ENCODE measurements around the gene TRPV4.
"Not testable (repeated sequence)": the region's sequence is repeated elsewhere in the genome, so short reads cannot be mapped to it uniquely, and the experiment has no call there.

TRPV4 gene

GRCh38 chr12:109833307-109834189, at the start of gene TRPV4:
Gene TRPV4, minus strand, starts transcription at chr12:109833398. Its CDS starts 18,602 bp downstream, at chr12:109814796.
- no peak for DNase-seq

GRCh38 chr12:109881752-109882151, 48.6 kb upstream of the TRPV4 start:
- no peak for DNase-seq

GRCh38 chr12:109880938-109881337, 47.7 kb upstream of the TRPV4 start:
- no peak for DNase-seq

DNA sequence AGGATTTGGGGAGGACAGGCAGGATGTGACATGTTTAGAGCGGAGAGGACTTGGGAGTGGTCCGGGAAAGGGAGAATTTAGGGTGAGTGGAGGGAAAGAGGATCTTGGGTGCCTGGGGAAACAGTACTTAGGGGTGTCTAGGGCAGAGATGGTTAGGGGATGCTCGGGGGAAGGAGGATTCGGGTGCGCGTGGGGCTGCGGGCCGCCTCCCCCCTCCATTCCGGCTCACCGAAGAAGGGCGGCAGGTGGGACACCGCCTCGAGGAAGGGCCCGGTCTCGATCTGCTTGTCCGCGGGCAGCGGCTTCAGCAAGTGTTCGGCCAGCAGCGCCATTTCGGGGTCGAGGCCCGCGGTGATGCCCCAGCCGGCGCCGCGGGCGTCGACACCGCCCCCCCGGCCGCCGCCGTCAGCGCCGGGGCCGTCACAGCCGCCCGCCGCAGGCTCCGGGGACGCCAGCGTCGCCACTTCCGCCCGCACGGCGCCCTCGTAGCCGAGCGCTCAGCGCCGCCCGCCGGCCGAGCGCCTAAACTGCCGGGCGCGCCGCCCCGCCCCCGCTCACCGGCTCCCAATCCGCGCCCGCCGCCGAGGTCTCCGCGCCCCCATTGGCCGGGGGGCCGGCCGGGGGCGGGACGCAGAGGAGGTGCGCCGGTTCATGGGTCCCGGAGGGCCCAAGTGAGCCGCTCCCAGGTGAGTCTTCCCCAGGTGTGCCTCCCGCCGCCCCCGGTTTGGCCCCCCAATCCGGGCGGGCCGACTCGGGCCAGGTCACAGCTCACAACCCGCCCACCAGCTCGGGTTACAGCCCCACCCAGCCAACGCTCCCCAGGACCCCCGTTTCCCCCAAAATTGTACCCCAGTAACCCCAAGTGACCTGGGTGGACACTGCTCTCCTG, 47.1 kb upstream of the TRPV4 start, which contains the start of gene GLTP:
Gene GLTP (minus strand): TSS at position 499 of the 889 bp plus-strand sequence. CDS start 167 bp downstream, at position 332.
- peak; percentile 92 for DNase-seq

DNA sequence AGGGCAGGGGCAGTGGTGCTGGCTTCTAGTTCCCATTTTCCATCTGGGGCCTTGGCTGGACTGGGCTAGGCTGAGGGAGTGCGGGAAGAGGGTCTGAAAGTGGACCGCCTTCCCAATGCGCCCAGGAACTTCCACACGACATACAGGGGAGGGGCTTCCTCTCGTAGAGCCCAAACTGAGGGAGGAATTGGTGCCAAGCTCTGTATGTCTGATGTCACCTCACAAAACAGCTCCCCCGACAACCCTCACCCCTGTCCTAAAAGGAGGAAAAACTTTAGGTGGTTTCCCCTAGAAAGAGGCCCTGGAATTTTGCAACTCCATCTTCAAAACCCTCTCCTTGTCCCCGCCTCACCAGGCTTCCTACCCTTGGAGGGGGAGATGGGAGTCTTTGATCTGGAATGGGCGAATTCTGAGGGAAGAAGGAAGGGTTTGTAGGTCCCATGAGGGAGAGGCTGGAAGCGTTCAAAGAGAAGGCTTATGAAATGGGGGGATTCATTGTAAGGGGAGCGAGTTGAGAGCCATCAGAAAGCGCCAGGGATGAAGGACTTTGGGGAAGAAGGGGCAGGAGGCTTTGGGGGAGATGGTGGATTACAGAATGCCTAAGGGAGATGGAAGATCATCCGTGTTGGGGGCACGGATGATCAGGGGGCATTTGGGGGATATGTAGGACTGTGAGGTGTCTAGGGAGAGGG, 46.3 kb upstream of the TRPV4 start:
- DNase-seq: peak; percentile 18

- no peak for DNase-seq
Measured at GRCh38 chr12:109878749-109879148, 45.6 kb upstream of the TRPV4 start.

GRCh38 chr12:109878247-109878625, 45.0 kb upstream of the TRPV4 start:
- no peak for DNase-seq

- DNase-seq: no peak
Measured at GRCh38 chr12:109877504-109878246, 44.5 kb upstream of the TRPV4 start.

DNA sequence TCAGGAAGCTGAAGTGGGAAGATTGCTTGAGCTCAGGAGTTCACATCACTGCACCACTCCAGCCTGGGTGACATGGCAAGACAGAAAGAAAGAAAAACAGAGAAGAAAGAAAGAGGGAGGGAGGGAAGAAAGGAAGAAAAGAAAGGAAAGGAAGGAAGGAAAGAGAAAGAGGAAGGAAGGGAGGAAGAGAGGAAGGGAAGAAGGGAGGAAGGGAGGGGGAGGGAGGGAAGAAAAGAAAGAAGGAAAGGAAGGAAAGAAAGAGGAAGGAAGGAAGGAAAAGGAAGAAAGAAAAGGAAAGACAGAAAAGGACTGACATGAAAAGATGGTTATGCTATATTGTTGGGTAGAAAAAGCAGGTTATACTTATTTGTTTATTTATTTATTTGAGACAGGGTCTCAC, 43.2 kb upstream of the TRPV4 start:
- DNase-seq: no peak

DNA sequence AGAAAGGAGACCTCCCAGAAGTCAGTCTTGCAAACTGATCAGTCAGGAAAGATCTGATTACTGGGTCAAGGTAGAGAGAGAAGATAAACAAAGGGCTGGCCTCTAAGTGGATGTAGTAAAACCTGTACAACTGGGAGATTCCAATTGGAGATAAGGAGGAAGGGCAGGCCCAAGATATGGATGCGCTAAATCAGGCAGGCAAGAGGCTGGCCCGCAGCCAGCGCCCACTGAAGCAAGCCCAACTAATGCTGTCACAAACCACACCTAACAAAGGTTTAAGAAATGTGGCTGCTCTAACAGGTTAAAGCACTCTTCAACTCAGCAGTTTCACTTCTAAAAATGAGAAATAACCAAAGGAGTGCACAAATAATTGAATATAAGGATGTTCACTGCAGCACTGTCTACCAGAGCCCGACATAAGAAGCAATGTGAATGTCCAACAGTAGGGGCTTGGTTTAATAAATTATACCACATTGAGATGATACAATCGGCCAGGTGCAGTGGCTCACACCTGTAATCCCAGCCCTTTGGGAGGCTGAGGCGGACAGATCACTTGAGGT, 42.5 kb upstream of the TRPV4 start:
- no peak for DNase-seq

DNA sequence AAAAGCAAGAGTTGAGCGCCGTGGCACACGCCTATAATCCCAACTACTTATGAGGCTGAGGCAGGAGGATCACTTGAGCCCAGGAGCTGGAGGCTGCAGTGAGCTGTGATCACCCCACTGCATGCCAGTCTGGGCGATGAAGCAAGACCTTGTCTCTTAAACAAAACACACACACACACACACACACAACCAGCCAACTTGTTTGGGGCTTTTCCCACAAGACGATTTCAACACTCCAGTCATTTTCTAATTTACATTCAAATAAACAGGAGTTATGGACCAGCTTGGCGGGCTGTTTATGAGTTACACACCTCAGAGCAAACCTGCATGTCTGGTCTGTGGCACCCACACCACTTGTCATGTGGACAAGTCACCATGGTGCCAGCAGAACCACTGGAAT, 40.5 kb upstream of the TRPV4 start:
- DNase-seq: no peak

DNA sequence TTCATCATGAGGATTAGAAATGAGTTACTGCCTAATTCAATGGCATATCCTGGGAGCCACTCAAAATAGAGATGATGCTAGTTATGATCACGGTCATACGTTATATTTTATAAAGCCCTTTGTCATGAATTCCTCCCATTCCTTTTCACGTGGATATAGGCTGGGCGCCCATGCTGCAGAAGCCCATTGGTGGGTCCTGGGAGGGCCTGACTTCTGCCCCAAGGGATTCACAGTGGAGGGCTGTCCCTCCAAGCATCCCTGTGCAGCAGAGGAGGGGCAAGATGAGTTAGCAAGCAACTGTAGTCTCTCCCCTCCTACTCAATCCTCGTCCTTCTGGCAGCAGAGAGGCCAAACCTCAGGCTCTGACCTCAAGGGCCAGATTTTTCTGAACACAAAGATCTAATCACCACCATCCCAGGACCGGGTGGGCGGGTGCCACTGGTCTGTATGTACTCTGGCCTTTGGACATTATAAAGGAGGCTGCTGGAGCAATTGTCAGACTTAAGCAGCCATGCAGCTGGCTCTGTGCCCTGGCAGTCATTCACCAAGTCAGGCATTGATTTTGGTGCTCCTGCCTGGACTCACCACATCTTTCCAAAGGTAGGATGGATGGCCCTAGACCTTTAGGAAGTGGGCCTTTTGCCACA, 38.6 kb upstream of the TRPV4 start:
- DNase-seq: no peak

- DNase-seq: no peak
Measured at GRCh38 chr12:109870648-109871047, 37.5 kb upstream of the TRPV4 start.

- no peak for DNase-seq
Measured at GRCh38 chr12:109868182-109869051, 35.2 kb upstream of the TRPV4 start.

DNA sequence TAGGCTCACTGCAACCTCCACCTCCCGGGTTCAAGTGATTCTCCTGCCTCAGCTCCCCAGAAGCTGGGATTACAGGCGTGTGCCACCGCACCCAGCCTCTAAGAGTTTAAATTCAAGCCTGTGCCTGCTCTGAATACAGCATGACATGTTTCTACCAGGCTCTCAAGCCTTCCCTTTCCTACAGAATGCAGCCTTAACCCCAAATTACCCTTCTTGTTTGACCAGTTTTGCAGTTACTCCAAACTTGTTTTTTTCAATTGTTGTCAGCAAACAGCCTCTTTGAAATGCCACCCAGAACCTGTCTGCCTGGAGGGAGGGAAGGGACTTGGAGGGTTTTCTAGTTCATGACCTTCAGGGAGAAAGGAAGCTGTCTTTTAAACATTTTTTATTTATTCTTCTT, 31.7 kb upstream of the TRPV4 start:
- DNase-seq: no peak

DNA sequence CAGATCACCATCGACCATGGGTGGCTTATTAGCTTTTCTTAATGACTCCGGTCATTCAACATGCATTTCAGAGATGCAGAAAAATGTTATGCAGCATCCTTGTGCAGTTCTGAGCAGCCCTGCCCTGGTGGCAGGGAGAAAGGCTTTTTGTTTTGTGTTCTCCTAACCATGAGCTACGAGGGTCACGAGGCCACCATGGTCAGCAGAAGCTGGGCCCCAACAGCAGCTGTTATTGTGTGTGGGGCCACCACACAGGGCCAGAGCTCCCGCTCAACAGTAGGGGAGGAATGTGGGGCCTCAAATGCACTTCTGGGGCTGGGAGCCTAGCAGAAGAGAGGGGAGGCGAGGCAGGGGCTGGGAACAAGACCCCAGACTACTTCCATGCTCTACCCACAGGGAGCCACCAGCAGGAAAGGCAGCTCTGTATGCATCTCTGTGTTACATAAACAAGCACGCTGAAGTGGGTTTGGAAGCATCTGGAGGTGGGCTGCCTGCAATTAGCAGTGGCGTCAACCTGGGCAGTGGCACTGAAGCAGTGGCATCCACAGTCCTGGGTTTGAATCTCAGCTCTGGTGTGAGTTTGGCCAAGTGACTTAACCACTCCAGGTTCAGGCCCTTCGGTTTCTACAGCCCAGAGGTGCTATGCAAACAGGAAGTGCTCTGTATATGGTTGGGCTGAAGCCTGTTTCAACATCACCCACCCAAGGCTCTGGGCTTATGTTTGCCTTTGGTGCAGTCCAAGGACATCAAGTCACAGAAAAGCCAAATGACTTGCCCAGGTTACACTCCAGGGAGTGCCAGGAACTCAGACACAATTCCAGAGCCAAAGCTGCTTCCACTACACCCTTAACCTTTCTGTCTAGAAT, 30.9 kb upstream of the TRPV4 start:
- peak; percentile 32 for DNase-seq

DNA sequence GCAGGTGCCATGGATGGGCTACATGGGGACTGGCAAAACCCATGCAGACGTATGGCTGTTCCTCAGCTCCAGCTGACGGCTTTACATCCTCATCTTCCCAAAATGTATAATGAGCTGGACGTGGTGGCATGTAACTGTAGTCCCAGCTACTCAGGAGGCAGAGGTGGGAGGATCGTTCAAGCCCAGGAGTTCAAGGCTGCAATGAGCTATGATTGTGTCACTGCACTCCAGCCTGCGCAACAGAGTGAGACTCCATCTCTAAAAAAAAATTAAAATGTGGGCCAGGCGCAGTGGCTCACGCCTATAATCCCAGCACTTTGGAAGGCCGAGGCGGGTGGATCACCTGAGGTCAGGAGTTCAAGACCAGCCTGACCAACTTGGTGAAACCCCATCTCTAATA, 29.3 kb upstream of the TRPV4 start:
- DNase-seq: not testable (repeated sequence)

DNA sequence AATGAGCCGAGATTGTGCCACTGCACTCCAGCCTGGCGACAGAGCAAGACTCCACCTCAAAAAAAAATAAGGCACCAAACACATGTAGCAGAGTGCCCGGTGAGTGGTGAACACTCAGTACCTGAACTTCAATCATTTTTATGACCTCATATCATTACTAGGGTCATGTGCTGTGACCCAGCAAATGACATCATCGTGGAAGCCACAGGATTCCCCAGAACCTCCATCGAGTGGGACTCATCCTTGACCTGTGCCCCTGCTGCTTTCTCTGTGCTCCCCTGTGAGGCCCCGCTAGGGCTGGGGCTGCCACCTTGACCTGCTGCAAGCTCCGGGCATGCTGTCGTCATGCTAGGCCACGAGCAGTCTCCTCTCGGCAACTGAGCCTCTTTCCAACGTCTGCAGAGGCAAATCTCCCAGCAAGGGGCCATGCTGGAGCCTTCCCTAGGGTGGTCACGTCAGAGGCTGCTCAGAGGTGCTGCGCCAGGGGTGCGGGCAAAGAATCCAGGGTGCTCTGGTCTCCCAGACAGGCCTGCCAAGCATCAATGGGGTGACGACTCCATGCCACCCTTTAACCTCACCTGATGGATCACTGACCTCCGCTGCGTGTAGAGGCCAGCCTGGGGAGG, 28.6 kb upstream of the TRPV4 start:
- no peak for DNase-seq

DNA sequence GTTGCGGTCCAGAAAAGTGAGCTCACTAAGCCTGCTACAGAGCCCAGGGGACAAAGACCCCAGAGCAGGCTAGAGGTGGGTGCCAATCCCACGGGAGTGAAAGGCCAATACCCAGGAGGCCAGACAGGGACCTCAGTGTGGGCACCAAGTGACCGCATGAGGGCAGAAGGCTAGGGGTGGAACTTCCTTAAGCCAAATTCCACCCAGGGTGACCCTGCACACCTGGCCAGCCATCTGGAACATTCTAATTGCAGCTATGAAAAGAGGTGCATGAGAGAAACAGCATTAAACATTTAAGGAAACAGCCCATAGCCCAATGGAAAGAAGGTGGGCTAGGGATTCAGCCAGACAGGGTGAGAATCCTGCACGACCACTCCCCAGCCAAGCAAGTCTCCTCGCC, 27.8 kb upstream of the TRPV4 start:
- no peak for DNase-seq

All from CD4-positive, alpha-beta T cell treated with Interleukin-21 for 1 hour (primary cell).